CMK (cell line): ENCODE measurements around the gene SP2.
A peak's percentile ranks its signal among the peaks of the same experiment; 100 is the strongest.

Experiments
- DNase-seq: peaks from one replicate; pipeline ENCODE4 v3.0.0-alpha.2; 2010; ENCODE audit warnings: low read depth

SP2 gene

DNA sequence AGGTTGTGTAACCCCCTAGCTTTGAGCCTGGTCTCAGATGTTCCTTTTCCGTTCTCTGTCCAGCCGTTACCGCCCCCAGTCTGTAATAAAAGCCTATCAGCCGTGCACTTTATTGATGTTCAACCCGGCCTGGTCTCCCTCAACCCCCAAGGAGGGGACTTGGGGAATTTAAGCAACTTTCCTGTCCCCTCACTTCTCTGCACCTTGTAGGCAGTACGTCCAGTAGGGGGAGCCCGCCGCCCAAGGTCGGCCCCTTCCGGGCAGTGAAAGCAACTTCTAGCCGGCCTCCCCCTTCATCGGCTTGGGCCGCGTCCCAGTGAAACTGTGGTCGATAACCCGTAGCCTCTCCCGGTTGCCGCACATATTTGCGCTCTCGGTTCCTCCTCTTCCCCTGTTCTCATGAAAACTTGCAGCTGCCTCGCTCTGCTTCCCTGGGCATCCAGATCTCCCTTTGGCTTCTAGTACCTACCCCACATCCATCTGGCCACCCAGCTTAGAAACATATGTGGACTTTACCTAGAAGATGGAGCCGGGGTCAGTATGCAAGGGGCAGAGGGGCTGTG is 53.2 kb downstream of the SP2 start:
- DNase-seq, result peak; percentile 74

- DNase-seq, result no peak
Measured at GRCh38 chr17:47949946-47950345, 53.9 kb downstream of the SP2 start.

GRCh38 chr17:47950448-47950847 is 54.4 kb downstream of the SP2 start:
- no peak for DNase-seq

DNA sequence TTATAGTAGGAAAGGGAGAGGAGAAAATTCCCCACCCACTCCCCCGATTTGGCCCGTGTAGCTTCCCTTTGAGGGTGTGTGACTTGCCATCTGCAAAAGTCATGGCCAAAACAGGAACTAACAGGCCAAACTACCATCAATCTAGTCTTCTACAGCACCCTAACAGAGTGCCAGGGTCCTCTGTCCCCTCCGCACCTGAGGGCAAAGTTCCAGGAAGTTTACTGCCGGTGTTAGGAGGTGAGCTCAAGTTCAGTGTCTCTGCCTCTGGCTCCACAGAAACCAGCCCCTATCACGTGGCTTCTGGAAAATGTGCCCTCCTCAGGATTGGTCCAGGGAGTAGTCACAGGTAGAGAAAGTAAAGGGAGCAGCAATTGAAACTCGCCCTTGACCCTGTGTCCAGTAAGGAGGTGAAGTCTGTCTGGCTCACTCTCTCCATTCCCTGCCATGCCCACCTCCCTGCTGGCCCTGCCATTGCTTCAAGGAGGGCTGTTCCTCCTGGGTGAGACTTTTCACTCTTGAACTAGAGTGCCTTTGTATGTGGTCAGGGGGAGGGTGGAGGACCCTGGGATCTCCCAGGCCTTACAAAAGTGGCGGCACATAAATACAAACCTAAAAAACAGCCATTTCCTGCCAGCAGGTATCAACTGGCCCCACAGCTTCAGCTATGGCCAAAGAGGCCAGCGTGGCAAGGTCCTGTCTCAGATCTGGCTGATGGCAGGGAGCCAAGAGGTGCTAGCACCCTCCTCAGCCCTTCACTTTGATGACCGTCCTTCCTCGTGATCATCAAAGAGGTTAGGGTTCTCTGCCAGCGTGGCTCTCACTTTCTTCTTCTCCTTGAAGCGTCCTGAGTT is 56.4 kb downstream of the SP2 start:
- no peak for DNase-seq

- no peak for DNase-seq
Measured at GRCh38 chr17:47953909-47954308, 57.9 kb downstream of the SP2 start.

DNA sequence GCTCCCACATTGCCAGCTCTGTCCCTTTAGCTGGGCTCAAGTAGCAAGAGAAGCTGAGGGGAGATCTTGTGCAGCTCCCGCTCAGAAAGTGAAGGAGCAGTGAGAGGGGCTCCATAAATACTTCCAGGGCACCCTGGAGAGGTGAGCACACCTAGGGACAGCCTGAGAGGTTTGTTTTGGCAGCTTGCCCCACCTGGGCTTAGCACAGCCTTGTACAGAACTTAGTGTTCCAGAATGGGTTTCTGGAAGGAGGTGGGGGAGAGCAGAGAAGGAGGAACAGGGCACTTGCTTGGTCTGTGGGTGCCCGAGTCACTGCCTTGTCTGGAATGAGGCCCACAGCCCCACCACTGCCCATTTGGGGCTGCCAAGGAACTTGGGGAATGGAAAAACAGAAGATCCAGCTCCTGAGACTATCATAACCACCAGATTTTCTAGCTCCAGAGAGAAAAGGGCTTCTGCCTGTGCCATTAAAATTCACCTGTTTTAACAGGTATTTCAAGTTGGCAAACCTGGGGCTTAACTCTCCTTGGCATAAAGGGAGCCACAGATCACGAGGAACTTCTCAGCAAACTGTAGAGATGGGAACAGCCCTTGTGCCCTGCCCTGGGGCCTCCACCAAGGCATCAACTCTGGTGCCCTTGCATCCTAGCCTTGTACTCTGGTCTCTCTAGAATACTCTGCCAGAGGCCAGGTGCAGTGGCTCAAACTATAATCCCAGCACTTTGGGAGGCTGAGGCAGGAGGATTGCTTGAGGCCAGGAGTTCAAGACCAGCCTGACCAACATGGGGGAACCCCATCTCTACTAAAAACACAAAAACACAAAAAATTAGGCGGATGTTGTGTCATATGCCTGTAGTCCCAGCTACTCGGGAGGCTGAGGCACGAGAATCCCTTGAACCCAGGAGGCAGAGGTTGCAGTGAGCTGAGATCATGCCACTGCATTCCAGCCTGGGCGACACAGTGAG is 59.7 kb downstream of the SP2 start:
- DNase-seq, result no peak

DNA sequence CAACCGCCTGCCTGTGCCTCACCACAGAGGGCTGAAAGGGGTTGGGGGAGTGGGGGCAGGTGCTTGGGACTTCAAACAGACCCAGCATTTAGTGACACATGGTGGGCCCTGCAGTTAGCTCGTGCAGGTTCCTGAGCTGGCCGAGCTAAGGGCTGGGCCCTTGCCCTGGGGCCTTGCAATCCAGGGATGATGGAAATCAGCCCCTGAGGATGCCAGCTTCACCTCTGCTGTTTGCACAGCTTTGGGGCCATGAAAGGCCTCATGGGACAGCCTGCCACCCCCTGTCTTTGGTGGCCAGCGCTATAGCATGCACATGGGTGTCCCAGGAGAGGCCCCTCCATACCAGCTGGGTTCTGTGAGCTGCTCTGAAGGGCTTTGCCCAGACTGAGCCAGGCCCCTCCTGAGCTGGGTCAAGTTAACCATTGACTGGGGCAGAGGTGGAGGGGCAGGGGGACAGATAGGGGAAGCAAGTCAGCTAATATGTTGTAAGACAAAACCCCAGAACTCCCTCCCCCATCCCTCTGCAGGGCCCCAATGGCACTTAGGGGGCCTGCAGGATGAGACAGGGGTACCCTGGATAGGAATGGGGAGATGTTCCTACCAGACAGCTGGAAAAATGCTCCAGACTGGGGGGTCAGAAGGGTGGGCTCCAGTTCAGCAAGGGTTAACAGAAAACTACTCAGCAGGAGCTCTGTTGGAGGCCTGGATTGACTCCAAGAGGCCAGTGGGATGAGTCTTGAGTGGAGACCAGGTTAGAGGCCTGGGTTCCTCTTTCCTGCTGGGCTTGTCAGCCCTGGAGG is 61.0 kb downstream of the SP2 start:
- DNase-seq, result no peak

- DNase-seq, result no peak
Measured at GRCh38 chr17:47957591-47958490, 61.8 kb downstream of the SP2 start, which contains the start of gene PRR15L. Gene PRR15L (minus strand): TSS chr17:47957883. CDS start chr17:47953234, 4,649 bp downstream.

DNA sequence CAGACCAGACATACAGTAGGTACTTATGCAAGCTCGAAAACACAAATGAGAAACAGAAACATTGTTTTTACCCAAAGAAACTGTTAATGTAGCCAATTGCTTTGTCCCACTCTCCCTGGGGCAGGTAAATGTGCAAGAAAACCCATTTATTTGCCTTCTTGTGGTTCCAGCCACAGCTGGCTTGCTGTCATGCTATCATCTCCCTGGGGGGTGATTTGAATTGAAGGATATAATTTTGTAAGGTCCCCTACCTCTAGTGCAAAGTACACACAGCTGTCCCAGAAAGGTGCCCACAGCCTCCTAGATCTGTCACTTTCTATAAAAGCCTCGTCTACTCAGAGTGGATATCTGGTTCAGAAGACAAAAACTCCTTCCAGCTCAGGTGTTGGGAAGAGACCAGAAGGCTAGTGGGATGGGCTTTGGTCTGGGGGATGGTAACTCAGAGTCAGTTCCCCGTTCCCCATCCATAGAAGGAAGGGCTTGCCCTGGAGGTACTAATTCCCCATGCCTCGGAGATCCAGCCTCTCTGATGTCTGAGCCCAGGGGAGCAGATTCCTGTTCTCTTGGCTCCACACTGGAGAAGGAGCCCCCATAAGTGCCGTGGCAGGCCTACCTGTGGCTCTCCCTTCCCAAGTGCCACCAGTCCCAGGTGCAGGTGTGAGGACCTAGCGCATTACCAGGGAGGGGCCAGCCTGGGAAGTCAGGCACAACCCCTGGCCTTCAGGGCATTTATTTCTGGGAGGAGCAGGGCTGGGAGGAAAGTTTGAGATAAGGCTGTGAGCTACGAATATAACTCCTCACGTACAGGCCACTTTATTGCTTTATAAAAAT is 64.0 kb downstream of the SP2 start:
- no peak for DNase-seq

GRCh38 chr17:47961406-47961805 is 65.4 kb downstream of the SP2 start:
- DNase-seq, result no peak

GRCh38 chr17:47962901-47963300 is 66.9 kb downstream of the SP2 start:
- DNase-seq, result no peak

DNA sequence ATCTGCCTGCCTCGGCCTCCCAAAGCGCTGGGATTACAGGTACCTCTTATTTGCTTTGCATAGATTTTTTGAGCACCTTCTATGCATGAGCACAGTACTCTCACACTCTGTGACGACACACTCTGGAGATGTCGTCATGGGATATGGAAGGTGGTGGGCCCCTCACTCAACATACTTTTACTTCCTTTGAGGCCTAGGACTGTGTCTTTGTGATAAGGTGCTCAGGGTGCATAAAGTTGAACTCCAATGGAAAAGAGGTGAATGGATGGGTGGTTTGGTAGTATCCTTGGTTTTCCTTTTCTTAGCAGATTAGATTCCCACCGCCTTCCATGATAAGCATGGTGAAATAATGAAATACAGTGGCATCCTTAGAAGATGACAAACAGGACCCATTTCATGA is 68.8 kb downstream of the SP2 start:
- no peak for DNase-seq

DNA sequence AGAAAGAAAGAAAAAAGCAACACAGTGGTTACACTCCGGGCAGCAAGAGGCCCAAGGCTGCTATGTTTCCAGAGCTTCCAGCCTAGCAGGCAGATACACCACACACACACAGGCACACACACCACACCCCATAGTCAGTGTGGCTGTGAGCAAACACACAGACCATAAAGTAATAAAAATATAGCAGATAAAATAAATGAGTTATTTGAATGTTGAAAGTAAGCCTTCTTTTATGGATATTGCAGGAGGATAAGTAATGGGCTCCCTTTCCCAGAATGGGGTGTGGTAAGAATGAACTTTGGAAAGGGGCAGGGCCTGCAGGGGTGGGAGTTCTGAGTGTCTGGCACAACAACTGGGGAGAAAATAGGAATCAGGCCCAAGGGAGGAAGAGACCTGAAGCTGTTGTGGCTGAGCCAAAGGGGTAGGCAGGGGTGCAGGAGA is 70.1 kb downstream of the SP2 start:
- DNase-seq, result no peak

- no peak for DNase-seq
Measured at GRCh38 chr17:47967607-47968252, 71.7 kb downstream of the SP2 start.

- DNase-seq, result no peak
Measured at GRCh38 chr17:47968836-47969235, 72.8 kb downstream of the SP2 start.

- no peak for DNase-seq
Measured at GRCh38 chr17:47969930-47970724, 74.1 kb downstream of the SP2 start.

DNA sequence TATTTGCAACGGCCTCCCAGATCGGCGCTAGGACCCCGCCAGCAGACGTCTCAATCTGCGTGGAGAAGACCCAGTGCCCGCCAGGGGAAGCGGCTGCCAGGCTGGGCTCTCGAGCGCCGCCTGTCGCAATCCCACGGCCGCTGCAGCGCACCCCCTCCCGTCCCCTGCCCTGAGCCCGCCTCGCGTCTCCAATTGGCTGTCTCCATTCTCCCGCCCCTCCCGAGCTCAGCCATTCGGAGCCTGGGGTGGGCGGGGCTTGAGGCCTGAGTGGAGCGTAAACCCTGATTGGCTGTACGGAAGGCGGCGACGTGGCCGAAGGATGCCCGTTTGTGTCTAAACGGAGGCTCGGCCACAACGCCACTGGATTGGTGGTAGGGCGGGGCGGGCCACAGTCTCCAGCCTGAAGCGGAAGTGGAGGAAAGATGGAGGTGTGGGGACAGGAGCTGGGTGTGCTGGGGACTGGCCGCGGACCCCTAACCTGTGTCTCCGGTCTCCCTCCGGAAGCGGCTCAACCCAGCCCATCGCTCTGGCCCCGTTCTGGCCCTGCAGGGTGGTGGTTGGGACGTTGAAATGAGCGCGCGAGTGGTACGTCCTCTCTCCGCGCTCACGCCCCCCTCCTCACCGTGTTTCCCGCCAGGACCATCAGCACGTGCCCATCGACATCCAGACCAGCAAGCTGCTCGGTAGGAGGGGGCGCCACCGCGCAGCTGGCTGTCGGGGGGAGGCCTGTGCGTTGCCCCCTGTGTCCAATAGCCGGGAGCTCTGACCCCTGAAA is 74.9 kb downstream of the SP2 start, which contains the start of gene CDK5RAP3:
TSS of gene CDK5RAP3 (plus strand) at position 389 of the 775 bp plus-strand sequence. CDS start at position 423, 34 bp downstream.
- DNase-seq, result peak; percentile 98
